Calu3 (cell line): ENCODE data around the gene OS9. TPM values are rescaled to one million over a fixed set of nuclear protein-coding genes. Genes with fewer than 3 reads are reported as not detected.
"Not testable (repeated sequence)": the region's sequence is repeated elsewhere in the genome, so short reads cannot be mapped to it uniquely, and the experiment has no call there.

Source experiments
- BruUV-seq: library from RNA; stranded (reverse); fragments of 400-500 nt; replicated peaks from 2 replicates; lab custom pipeline; 2021; lab: Mats Ljungman, UMichigan
- CTCF ChIA-PET: fragments of 300-600 bp; sonication (Branson Sonifier 250); formaldehyde crosslinking; loops from one replicate; lab custom pipeline; 2022; ENCODE audit warnings: antibody characterized with exemption; lab: Charles Lee
- DNase-seq: peaks from one replicate; pipeline ENCODE4 v3.0.0; 2022
- H3K27ac Mint-ChIP-seq: one replicate; pipeline ENCODE4 v1.8.0; 2022; ENCODE audit warnings: mixed read lengths; ENCODE audit not compliant: unreplicated experiment
- H3K27me3 Mint-ChIP-seq: one replicate; pipeline ENCODE4 v1.8.0; 2022; ENCODE audit warnings: mixed read lengths; ENCODE audit not compliant: unreplicated experiment
- H3K36me3 Mint-ChIP-seq: one replicate; pipeline ENCODE4 v1.8.0; 2022; ENCODE audit warnings: mild to moderate bottlenecking, moderate library complexity, mixed read lengths; ENCODE audit not compliant: insufficient read depth, unreplicated experiment
- H3K4me1 Mint-ChIP-seq: one replicate; pipeline ENCODE4 v1.8.0; 2022; ENCODE audit warnings: mild to moderate bottlenecking, low read depth, mixed read lengths; ENCODE audit not compliant: unreplicated experiment
- H3K4me3 Mint-ChIP-seq: one replicate; pipeline ENCODE4 v1.8.0; 2022; ENCODE audit warnings: mild to moderate bottlenecking, low read depth, moderate library complexity, mixed read lengths; ENCODE audit not compliant: unreplicated experiment
- H3K9me3 Mint-ChIP-seq: one replicate; pipeline ENCODE4 v1.8.0; 2022; ENCODE audit warnings: low read depth, mixed read lengths; ENCODE audit not compliant: unreplicated experiment
- CTCF ChIP-seq: fragments of 200-600 bp; IDR thresholded peaks from one replicate; pipeline ENCODE4 v1.8.0; 2022; ENCODE audit warnings: antibody characterized with exemption; ENCODE audit not compliant: unreplicated experiment
- intact Hi-C: fragments of 100-400 bp; cut with micrococcal nuclease; formaldehyde crosslinking; loops from one replicate; pipeline ENCODE4 v1.10.0; 2022; ENCODE audit not compliant: unreplicated experiment
- total RNA-seq: library from RNA; stranded (reverse); gene quantifications from 2 replicates; pipeline ENCODE4 v1.2.3, GENCODE V29; 2022

Gene OS9
- total RNA-seq, 1 experiment from 2014 or later, result 221 TPM

GRCh38 chr12:57712701-57713100 is 18.8 kb downstream of the OS9 start:
- no peaks in the 10 kb centered on the region for H3K27me3 Mint-ChIP-seq
- intact Hi-C loops, result no loop called here
- H3K27ac Mint-ChIP-seq, result no peak overlapping the region
- CTCF ChIA-PET, result no interaction called here
- no peak for TF ChIP-seq CTCF
- H3K9me3 Mint-ChIP-seq, result no peaks in the 10 kb centered on the region
- peaks cover 17% of the 10 kb centered on the region for H3K36me3 Mint-ChIP-seq
- BruUV-seq, result no TSS peak
- H3K4me1 Mint-ChIP-seq, result no peaks in the 10 kb centered on the region
- no peak for DNase-seq
- no peak overlapping the region for H3K4me3 Mint-ChIP-seq

- intact Hi-C loops, result no loop called here
- Mint-ChIP-seq H3K4me1 (no peaks in the 10 kb centered on the region), H3K27me3 (no peaks in the 10 kb centered on the region), H3K36me3 (peaks cover 19% of the 10 kb centered on the region), H3K27ac (no peak overlapping the region), H3K4me3 (no peak overlapping the region), H3K9me3 (no peaks in the 10 kb centered on the region)
- no peak for DNase-seq
- no peak for TF ChIP-seq CTCF
- BruUV-seq, result no TSS peak
- CTCF ChIA-PET, result no interaction called here
Measured at GRCh38 chr12:57713209-57713608, 19.3 kb downstream of the OS9 start.

- H3K9me3 Mint-ChIP-seq, H3K27me3 Mint-ChIP-seq, CTCF ChIA-PET, H3K4me3 Mint-ChIP-seq, intact Hi-C loops, H3K4me1 Mint-ChIP-seq, BruUV-seq, H3K27ac Mint-ChIP-seq, DNase-seq: not testable (repeated sequence)
- peaks cover 31% of the 10 kb centered on the region for H3K36me3 Mint-ChIP-seq
Measured at GRCh38 chr12:57715036-57715748, 21.3 kb downstream of the OS9 start.

GRCh38 chr12:57715786-57716185 is 21.9 kb downstream of the OS9 start:
- Mint-ChIP-seq H3K27ac (no peak overlapping the region), H3K4me3 (no peak overlapping the region), H3K36me3 (peaks cover 36% of the 10 kb centered on the region), H3K9me3 (no peaks in the 10 kb centered on the region), H3K27me3 (no peaks in the 10 kb centered on the region), H3K4me1 (no peaks in the 10 kb centered on the region)
- DNase-seq, result no peak
- intact Hi-C loops, result no loop called here
- no peak for TF ChIP-seq CTCF
- BruUV-seq, result no TSS peak
- CTCF ChIA-PET, result no interaction called here

- no TSS peak for BruUV-seq
- no peak for DNase-seq
- Mint-ChIP-seq H3K9me3 (no peaks in the 10 kb centered on the region), H3K27me3 (no peaks in the 10 kb centered on the region), H3K4me3 (no peak overlapping the region), H3K4me1 (no peaks in the 10 kb centered on the region), H3K36me3 (peaks cover 40% of the 10 kb centered on the region), H3K27ac (no peak overlapping the region)
- CTCF ChIA-PET, result no interaction called here
- intact Hi-C loops, result no loop called here
- no peak for TF ChIP-seq CTCF
Measured at GRCh38 chr12:57716305-57716704, 22.4 kb downstream of the OS9 start.
